ENCODE measurements around the gene FOXP1.

The FOXP1 gene

GRCh38 chr3:71195492-71195891 is 388.0 kb downstream of the FOXP1 start:
- DNase-seq = peak; percentile 82

GRCh38 chr3:71194785-71195184 is 388.7 kb downstream of the FOXP1 start:
- DNase-seq = no peak

- no peak for DNase-seq
Observed at GRCh38 chr3:71191031-71191482, 392.5 kb downstream of the FOXP1 start.

- no peak for DNase-seq
Observed at GRCh38 chr3:71189480-71189879, 394.0 kb downstream of the FOXP1 start.

GRCh38 chr3:71187715-71188114 is 395.8 kb downstream of the FOXP1 start:
- no peak for DNase-seq

GRCh38 chr3:71186801-71187200 is 396.7 kb downstream of the FOXP1 start:
- no peak for DNase-seq

GRCh38 chr3:71185733-71186455 is 397.6 kb downstream of the FOXP1 start:
- no peak for DNase-seq

DNA sequence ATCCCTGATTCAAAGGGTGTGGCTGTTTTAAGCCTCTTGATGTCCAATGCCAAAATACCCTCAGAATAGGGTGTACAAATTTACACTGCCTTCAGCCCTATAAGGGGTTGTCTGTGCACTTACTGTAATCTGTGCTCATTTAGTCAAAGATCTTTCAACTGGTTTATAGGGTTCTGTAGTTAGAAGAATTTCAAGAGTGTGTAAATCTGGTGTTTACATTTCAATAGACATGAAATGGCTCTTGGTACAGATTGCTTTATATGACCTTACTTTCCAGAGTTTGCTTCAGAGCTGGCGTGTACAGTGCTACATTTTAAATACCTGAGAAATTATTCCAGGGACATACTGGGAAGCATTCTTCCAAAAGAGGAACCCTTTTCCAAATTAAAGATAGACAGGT is 399.3 kb downstream of the FOXP1 start:
- no peak for DNase-seq

DNA sequence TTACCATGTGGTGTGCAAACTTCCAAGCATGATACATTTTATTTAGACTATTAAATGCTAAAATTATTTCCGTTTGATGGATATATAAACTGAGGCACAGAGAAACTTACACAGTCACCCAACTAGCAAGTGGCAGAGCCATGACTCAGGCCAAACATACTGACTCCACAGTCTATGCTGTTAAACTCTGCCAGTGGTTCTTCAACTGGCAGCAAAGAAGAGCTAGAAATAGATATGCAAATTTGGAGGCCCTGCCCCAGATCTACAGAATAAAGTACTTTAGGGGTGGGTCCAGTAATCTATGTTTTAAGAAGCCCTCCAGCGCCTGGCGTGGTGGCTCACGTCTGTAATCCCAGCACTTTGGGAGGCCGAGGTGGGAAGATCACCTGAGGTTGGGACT is 400.0 kb downstream of the FOXP1 start:
- peak; percentile 53 for DNase-seq

GRCh38 chr3:71180524-71180923 is 403.0 kb downstream of the FOXP1 start:
- no peak for DNase-seq

DNA sequence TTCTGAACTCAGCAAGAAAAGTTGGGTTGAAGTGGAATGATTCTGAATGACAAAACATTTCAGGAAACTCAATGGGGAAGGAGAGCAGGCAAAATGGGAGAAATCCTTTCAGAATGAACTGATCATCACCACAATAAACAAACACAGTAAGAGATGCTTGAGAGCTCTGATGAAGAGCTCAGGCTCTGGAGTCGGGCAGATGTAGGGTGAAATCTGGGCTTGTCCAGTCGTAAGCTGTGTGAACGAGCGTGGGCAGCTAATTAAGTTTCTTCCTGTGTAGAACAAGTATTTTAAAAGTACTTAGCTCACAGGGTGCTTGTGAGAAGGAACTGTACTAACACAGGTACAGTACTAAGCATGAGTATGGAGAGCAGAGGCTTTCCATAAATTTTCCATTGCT is 406.2 kb downstream of the FOXP1 start:
- no peak for DNase-seq

- DNase-seq = no peak
Observed at GRCh38 chr3:71176366-71176765, 407.2 kb downstream of the FOXP1 start.

DNA sequence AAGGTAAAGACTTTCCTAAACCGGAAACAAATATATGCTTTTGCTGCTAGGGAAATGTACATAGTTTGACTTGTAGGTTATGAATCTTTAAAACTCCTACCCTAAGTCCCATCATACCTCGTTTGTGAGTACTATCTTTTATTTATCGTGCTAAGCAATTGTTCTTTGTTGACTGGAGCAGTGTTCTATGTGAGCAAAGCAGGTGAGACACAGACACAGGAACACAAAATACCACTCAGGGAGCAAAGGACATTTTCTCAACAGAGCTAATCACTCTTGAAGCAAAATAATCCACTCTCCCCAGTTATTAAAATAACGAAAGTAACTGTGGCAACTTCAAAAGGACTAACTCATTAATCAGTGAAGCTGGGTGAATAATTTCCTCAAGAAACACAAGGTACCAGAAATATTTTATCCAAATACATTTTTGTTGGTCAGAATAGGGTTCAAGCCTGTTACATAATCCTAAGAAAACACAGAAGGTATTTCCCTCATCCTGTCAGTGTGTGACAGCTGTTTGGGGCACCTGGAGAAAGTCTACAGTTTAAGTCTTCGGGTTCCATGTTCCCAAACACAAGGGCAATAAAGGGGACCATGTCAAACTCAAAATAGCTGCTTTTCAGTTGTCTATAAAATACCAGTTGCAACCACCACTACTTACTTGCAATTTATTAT is 407.7 kb downstream of the FOXP1 start:
- no peak for DNase-seq

- no peak for DNase-seq
Observed at GRCh38 chr3:71172951-71173350, 410.6 kb downstream of the FOXP1 start.

- no peak for DNase-seq
Observed at GRCh38 chr3:71172189-71172588, 411.3 kb downstream of the FOXP1 start.

- DNase-seq = no peak
Observed at GRCh38 chr3:71171247-71171646, 412.3 kb downstream of the FOXP1 start.

GRCh38 chr3:71168880-71169411 is 414.6 kb downstream of the FOXP1 start:
- DNase-seq = peak; percentile 68

GRCh38 chr3:71168121-71168721 is 415.3 kb downstream of the FOXP1 start:
- DNase-seq = no peak

GRCh38 chr3:71166339-71167240 is 416.9 kb downstream of the FOXP1 start:
- no peak for DNase-seq

DNA sequence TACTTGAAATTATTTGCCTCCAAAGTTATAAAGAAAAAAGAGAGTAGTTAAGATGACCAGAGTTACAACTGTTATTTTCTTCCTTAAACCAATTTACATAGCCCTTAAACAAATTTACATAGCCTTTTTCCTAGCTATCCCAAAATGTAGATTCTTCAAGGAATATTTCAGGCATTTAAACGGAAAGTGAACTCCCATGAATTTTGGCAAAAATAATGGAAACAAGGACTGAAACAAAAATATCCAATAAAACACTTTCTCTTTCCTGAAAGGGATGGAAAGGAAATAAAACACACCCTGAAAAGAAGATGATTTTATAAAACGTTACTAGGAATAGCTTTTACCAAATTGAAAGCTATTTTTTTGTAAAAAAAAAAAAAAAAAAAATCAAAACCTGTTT is 418.6 kb downstream of the FOXP1 start:
- no peak for DNase-seq

- no peak for DNase-seq
Observed at GRCh38 chr3:71163198-71163918, 420.2 kb downstream of the FOXP1 start.

DNA sequence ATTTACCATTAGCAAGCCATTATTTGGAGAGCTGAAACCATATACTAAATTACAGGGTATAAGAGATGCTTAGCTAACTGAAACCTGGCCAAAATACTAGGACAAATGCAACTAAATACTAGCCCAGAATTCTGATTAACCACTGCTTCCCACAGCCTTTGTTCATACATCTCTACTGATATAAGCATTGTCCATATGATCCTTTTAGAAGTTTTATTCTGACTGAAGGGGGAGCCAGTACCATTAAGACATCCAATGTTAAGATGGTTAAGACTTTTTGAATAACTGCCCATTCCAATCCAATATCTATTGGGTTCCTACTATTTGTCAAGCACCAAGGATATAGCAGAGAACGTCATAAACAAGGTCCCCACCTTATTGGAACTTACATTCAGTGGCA is 421.3 kb downstream of the FOXP1 start:
- no peak for DNase-seq

Measured in NCI-H526 treated with DMSO at 0.1 percent for 48 hours (cell line).